ENCODE data around the gene METAP2.

METAP2 gene

GRCh38 chr12:95549392-95550084 lies 75.6 kb downstream of the METAP2 start:
- DNase-seq (ENCODE audit: low spot score): no peak

- DNase-seq (ENCODE audit: low spot score): no peak
Measured at GRCh38 chr12:95551305-95551704, 77.4 kb downstream of the METAP2 start, which contains the start of gene USP44. Gene USP44, minus strand, starts transcription at chr12:95551476. Its CDS starts 17,220 bp downstream, at chr12:95534256.

GRCh38 chr12:95551913-95552516 lies 78.1 kb downstream of the METAP2 start:
- DNase-seq (ENCODE audit: low spot score): no peak

GRCh38 chr12:95553197-95553943 lies 79.4 kb downstream of the METAP2 start:
- DNase-seq (ENCODE audit: low spot score): no peak

- DNase-seq (ENCODE audit: low spot score): no peak
Measured at GRCh38 chr12:95554532-95555071, 80.7 kb downstream of the METAP2 start.

GRCh38 chr12:95557625-95558024 lies 83.7 kb downstream of the METAP2 start:
- no peak for DNase-seq (ENCODE audit: low spot score)

Data from AG08395 (cell line).